GM19452 (cell line): ENCODE results near the gene IGF1R.
A peak's percentile ranks its signal among the peaks of the same experiment; 100 is the strongest.

Experiments used
- ATAC-seq: cut with Tn5 transposase; IDR thresholded peaks from one replicate; pipeline ENCODE4 v1.9.1; 2021; ENCODE audit not compliant: unreplicated experiment

Gene IGF1R

GRCh38 chr15:98771541-98771940 is 123.2 kb downstream of the IGF1R start:
- no peak for ATAC-seq

GRCh38 chr15:98772895-98773294 is 124.6 kb downstream of the IGF1R start:
- ATAC-seq, result no peak

- ATAC-seq, result no peak
Measured at GRCh38 chr15:98773616-98774015, 125.3 kb downstream of the IGF1R start.

- ATAC-seq, result no peak
Measured at GRCh38 chr15:98774756-98775497, 126.6 kb downstream of the IGF1R start.

- no peak for ATAC-seq
Measured at GRCh38 chr15:98775498-98776230, 127.3 kb downstream of the IGF1R start.

- peak; percentile 55 for ATAC-seq
Measured at GRCh38 chr15:98776607-98777281, 128.4 kb downstream of the IGF1R start.

- no peak for ATAC-seq
Measured at GRCh38 chr15:98777426-98777825, 129.1 kb downstream of the IGF1R start.

- ATAC-seq, result no peak
Measured at GRCh38 chr15:98778263-98778959, 130.1 kb downstream of the IGF1R start.

GRCh38 chr15:98778960-98779359 is 130.6 kb downstream of the IGF1R start:
- no peak for ATAC-seq

- peak; percentile 78 for ATAC-seq
Measured at GRCh38 chr15:98779463-98780071, 131.2 kb downstream of the IGF1R start.

GRCh38 chr15:98781838-98782237 is 133.5 kb downstream of the IGF1R start:
- no peak for ATAC-seq

GRCh38 chr15:98782801-98783200 is 134.5 kb downstream of the IGF1R start:
- ATAC-seq, result no peak

- ATAC-seq, result no peak
Measured at GRCh38 chr15:98785431-98785806, 137.1 kb downstream of the IGF1R start.

- peak; percentile 94 for ATAC-seq
Measured at GRCh38 chr15:98785807-98786621, 137.7 kb downstream of the IGF1R start.

- peak; percentile 24 for ATAC-seq
Measured at GRCh38 chr15:98786717-98787116, 138.4 kb downstream of the IGF1R start.

GRCh38 chr15:98787194-98787593 is 138.9 kb downstream of the IGF1R start:
- ATAC-seq, result no peak

- ATAC-seq, result no peak
Measured at GRCh38 chr15:98787936-98788757, 139.8 kb downstream of the IGF1R start.

- ATAC-seq, result no peak
Measured at GRCh38 chr15:98789020-98789419, 140.7 kb downstream of the IGF1R start.

- no peak for ATAC-seq
Measured at GRCh38 chr15:98790270-98790669, 141.9 kb downstream of the IGF1R start.
